HepG2 (cell line): ENCODE data around the gene NSF. TPM values are rescaled to one million over a fixed set of nuclear protein-coding genes. Genes with fewer than 3 reads are reported as not detected.

Source experiments
- AKNA ChIP-seq: sonication (generic); formaldehyde crosslinking; IDR thresholded peaks from 2 replicates; pipeline ENCODE4 v1.4.0; 2020; ENCODE audit warnings: missing genetic modification reagents, borderline replicate concordance
- ARID2 ChIP-seq: sonication (generic); formaldehyde crosslinking; IDR thresholded peaks from 2 replicates; pipeline ENCODE4 v1.8.1; 2022; ENCODE audit warnings: mild to moderate bottlenecking, missing genetic modification reagents, borderline replicate concordance
- DZIP1 ChIP-seq: sonication (generic); formaldehyde crosslinking; IDR thresholded peaks from 2 replicates; pipeline ENCODE4 v1.5.0; 2020; ENCODE audit warnings: mild to moderate bottlenecking, missing genetic modification reagents
- EP300 ChIP-seq, 3 experiments: sonication (generic) in 1 of 3; formaldehyde crosslinking in 1 of 3; IDR thresholded peaks; 2 replicates each; pipeline versions ENCODE4 v1.5.1 to v1.6.1; 2011 to 2020; ENCODE audit warnings: low read depth in 2 of 3, low read length in 2 of 3, borderline replicate concordance in 1 of 3, improper control_type of control experiment in 1 of 3, mild to moderate bottlenecking in 1 of 3, missing genetic modification reagents in 1 of 3, moderate library complexity in 1 of 3
- GATAD2A ChIP-seq: IDR thresholded peaks from 2 replicates; pipeline ENCODE4 v1.6.1; 2016
- HOXA3 ChIP-seq: sonication (generic); formaldehyde crosslinking; IDR thresholded peaks from 2 replicates; pipeline ENCODE4 v1.5.0; 2020; ENCODE audit warnings: missing genetic modification reagents
- LCORL ChIP-seq, 2 experiments: fragments of 450-650 bp in 1 of 2; sonication (generic) in 1 of 2; formaldehyde crosslinking in 1 of 2; IDR thresholded peaks; 2 replicates each; pipeline versions ENCODE4 v1.5.0 to v1.6.1; 2017 to 2020; ENCODE audit warnings: antibody characterized with exemption in 1 of 2, missing genetic modification reagents in 1 of 2
- MYC ChIP-seq: sonication (generic); formaldehyde crosslinking; IDR thresholded peaks from 2 replicates; pipeline ENCODE4 v1.9.0; 2021; ENCODE audit warnings: missing genetic modification reagents, borderline replicate concordance
- MYPOP ChIP-seq: sonication (generic); formaldehyde crosslinking; IDR thresholded peaks from 2 replicates; pipeline ENCODE4 v1.8.1; 2023; ENCODE audit warnings: mild to moderate bottlenecking, moderate library complexity, missing genetic modification reagents
- PTBP1 ChIP-seq: fragments of 200-400 bp; formaldehyde crosslinking; IDR thresholded peaks from 2 replicates; pipeline ENCODE4 v1.6.1; 2018; ENCODE audit warnings: low read length, low read depth; ENCODE audit not compliant: poor library complexity, severe bottlenecking
- SMAD9 ChIP-seq: sonication (generic); formaldehyde crosslinking; IDR thresholded peaks from 2 replicates; pipeline ENCODE4 v1.5.1; 2020; ENCODE audit warnings: mild to moderate bottlenecking, missing genetic modification reagents
- ZBTB4 ChIP-seq: sonication (generic); formaldehyde crosslinking; IDR thresholded peaks from 2 replicates; pipeline ENCODE4 v1.4.0; 2020; ENCODE audit warnings: missing genetic modification reagents, mild to moderate bottlenecking, borderline replicate concordance
- ZNF414 ChIP-seq: sonication (generic); formaldehyde crosslinking; IDR thresholded peaks from 2 replicates; pipeline ENCODE4 v1.5.0; 2020; ENCODE audit warnings: missing genetic modification reagents
- ZNF652 ChIP-seq: IDR thresholded peaks from 2 replicates; pipeline ENCODE4 v1.6.1; 2016; ENCODE audit warnings: low read depth, borderline replicate concordance
- polyA plus RNA-seq, 8 experiments: library from polyadenylated mRNA; depleted of rRNA in 3 of 8; stranded (reverse) in 7 of 8; unstranded in 1 of 8; fragments of >200 nt; fragmentation: Illumina TruSeq in 4 of 8; extraction: Trizol in 4 of 8; gene quantifications; 2 replicates each; pipeline versions ENCODE4 v1.2.1 to v1.2.3, GENCODE V29; 2011 to 2016; ENCODE audit warnings: low read depth in 4 of 8, missing spikeins in 1 of 8, mixed read lengths in 1 of 8; ENCODE audit not compliant: insufficient read depth in 1 of 8
- total RNA-seq, 5 experiments: library from RNA; depleted of rRNA; stranded (reverse); fragments of >200 nt; fragmentation: Illumina TruSeq; extraction: Trizol; gene quantifications; 2 replicates each; pipeline ENCODE4 v1.2.3, GENCODE V29; 2016; ENCODE audit warnings: low read depth in 1 of 5

NSF gene
- total and polyA plus RNA-seq, 2 of the 13 experiments (the other 11 are each of a cell fraction or from before 2014, with no cell fraction given): 21.9 to 37.8 TPM

- TF ChIP-seq MYPOP (CRISPR knock-in tag) (peak; percentile 53; the same call in 1 of the 2 replicates), PTBP1 (no peak), LCORL (IDR thresholded peaks at IDR 0.05) (no peak), LCORL (CRISPR knock-in tag; IDR thresholded peaks at IDR 0.05) (peak; percentile 66), MYC (peak; percentile 47; the same call in 1 of the 2 replicates), EP300 (IDR thresholded peaks at IDR 0.05; ENCODE audit: low read depth in 2 of 2, low read length in 2 of 2) (peak in 1 of 2 experiments; percentile 70; a peak in 1 of 4 replicates), EP300 (CRISPR knock-in tag; IDR thresholded peaks at IDR 0.05; ENCODE audit: borderline replicate concordance) (no peak; the same call in 1 of the 2 replicates), ZBTB4 (CRISPR knock-in tag) (no peak), HOXA3 (CRISPR knock-in tag) (no peak; the same call in 1 of the 2 replicates), AKNA (CRISPR knock-in tag) (no peak), GATAD2A (CRISPR knock-in tag) (peak; percentile 78), ZNF652 (CRISPR knock-in tag) (peak; percentile 20; the same call in 1 of the 2 replicates), DZIP1 (CRISPR knock-in tag) (no peak), SMAD9 (CRISPR knock-in tag) (no peak), ARID2 (CRISPR knock-in tag) (no peak), ZNF414 (CRISPR knock-in tag) (no peak)
Observed at GRCh38 chr17:46783031-46783593, 192.6 kb downstream of the NSF start (continued).
